ENCODE data around the gene CILP.

DNA sequence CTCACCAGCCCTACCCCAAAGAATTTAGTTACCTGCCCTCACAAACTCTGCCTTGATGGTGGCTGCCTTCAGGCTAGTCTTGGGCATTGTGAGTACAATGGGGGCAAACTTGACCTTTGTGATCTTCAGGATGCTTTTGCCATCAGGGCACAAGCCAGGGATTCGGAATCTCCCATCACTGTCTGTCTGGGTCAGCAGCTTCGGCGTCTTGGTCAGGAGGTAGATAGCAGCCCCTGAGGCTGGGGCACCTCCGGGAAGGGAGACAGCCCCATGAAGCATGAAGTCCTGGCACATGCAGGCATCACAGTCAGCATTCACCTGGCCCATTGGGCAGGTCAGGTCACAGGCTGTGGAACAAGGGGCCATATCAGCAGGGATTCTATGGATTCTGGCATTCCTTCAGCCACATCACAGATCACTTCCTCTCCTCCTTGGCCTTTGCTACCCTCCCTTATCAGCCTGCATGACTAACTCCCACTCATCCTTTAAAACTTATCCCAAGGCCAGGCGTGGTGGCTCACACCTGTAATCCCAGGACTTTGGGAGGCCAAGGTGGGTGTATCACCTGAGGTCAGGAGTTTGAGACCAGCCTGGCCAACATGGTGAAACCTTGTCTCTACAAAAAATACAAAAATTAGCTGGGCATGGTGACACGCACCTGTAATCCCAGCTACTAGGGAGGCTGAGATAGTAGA lies 6.9 kb downstream of the CILP start:
- TF ChIP-seq, protein P1, sequence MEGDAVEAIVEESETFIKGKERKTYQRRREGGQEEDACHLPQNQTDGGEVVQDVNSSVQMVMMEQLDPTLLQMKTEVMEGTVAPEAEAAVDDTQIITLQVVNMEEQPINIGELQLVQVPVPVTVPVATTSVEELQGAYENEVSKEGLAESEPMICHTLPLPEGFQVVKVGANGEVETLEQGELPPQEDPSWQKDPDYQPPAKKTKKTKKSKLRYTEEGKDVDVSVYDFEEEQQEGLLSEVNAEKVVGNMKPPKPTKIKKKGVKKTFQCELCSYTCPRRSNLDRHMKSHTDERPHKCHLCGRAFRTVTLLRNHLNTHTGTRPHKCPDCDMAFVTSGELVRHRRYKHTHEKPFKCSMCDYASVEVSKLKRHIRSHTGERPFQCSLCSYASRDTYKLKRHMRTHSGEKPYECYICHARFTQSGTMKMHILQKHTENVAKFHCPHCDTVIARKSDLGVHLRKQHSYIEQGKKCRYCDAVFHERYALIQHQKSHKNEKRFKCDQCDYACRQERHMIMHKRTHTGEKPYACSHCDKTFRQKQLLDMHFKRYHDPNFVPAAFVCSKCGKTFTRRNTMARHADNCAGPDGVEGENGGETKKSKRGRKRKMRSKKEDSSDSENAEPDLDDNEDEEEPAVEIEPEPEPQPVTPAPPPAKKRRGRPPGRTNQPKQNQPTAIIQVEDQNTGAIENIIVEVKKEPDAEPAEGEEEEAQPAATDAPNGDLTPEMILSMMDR (IDR thresholded peaks at IDR 0.05), result no peak
- no peak for TF ChIP-seq EP300 (IDR thresholded peaks at IDR 0.05)

All from esophagus muscularis mucosa (tissue), 3 donors.